SJSA1 (cell line): ENCODE results near the gene VTCN1. TPM values are rescaled to one million over a fixed set of nuclear protein-coding genes. Genes with fewer than 3 reads are reported as not detected.
"Not testable (repeated sequence)": the region's sequence is repeated elsewhere in the genome, so short reads cannot be mapped to it uniquely, and the experiment has no call there.

ENCODE experiments used
- DNase-seq, 2 experiments: peaks; one replicate each; pipeline ENCODE4 v3.0.0-alpha.2; 2015 to 2020; ENCODE audit warnings: low spot score in 2 of 2, low read depth in 1 of 2
- H3K27ac ChIP-seq: fragments of 250-450 bp; sonication (Bioruptor Pico); 2 replicates; pipeline ENCODE4 v1.5.1; 2020; ENCODE audit warnings: mild to moderate bottlenecking, moderate library complexity
- H3K27me3 ChIP-seq: fragments of 250-450 bp; sonication (Bioruptor Pico); replicated peaks from 2 replicates; pipeline ENCODE4 v1.5.1; 2020; ENCODE audit warnings: mild to moderate bottlenecking, moderate library complexity
- H3K36me3 ChIP-seq: fragments of 250-450 bp; sonication (Bioruptor Pico); 2 replicates; pipeline ENCODE4 v1.5.1; 2020; ENCODE audit warnings: mild to moderate bottlenecking
- H3K4me1 ChIP-seq: fragments of 250-450 bp; sonication (Bioruptor Pico); replicated peaks from 2 replicates; pipeline ENCODE4 v1.6.1; 2021; ENCODE audit warnings: mild to moderate bottlenecking
- H3K4me3 ChIP-seq: fragments of 250-450 bp; sonication (Bioruptor Pico); 2 replicates; pipeline ENCODE4 v1.5.1; 2020; ENCODE audit warnings: mild to moderate bottlenecking
- H3K9me3 ChIP-seq: fragments of 250-450 bp; sonication (Bioruptor Pico); replicated peaks from 2 replicates; pipeline ENCODE4 v1.5.1; 2020; ENCODE audit warnings: mild to moderate bottlenecking
- total RNA-seq: library from RNA; depleted of rRNA; stranded (reverse); fragments of >200 nt; shearing (Covaris generic); gene quantifications from 2 replicates; pipeline ENCODE4 v1.2.3, GENCODE V29; 2014; rRNA removed

Gene VTCN1
- not detected in 2 replicates for total RNA-seq

- Histone ChIP-seq H3K36me3 (no peaks in the 10 kb centered on the region), H3K4me1 (no peaks in the 10 kb centered on the region), H3K27ac (no peak within 1 kb of the TSS), H3K4me3 (no peak within 1 kb of the TSS), H3K27me3 (0 out of 2 replicates have a peak, but pooled peaks cover 4% of the 10 kb centered on the region), H3K9me3 (no peaks in the 10 kb centered on the region)
- DNase-seq, result no peak
These were observed at the start of gene VTCN1 for GRCh38 chr1:117210831-117211261. TSS of gene VTCN1 (minus strand) at chr1:117210927. CDS start at chr1:117210855, 72 bp downstream.

GRCh38 chr1:117258791-117259190 lies 48.1 kb upstream of the VTCN1 start:
- H3K9me3 ChIP-seq, result no peaks in the 10 kb centered on the region; the same call in 1 of the 2 replicates
- H3K36me3 ChIP-seq, result no peaks in the 10 kb centered on the region
- no peaks in the 10 kb centered on the region for H3K27me3 ChIP-seq
- no peak overlapping the region for H3K27ac ChIP-seq
- no peak overlapping the region for H3K4me3 ChIP-seq
- H3K4me1 ChIP-seq, result no peaks in the 10 kb centered on the region
- no peak for DNase-seq

GRCh38 chr1:117258075-117258474 lies 47.3 kb upstream of the VTCN1 start:
- H3K4me1 ChIP-seq, H3K27me3 ChIP-seq, DNase-seq, H3K9me3 ChIP-seq, H3K36me3 ChIP-seq, H3K27ac ChIP-seq, H3K4me3 ChIP-seq: not testable (repeated sequence)

GRCh38 chr1:117257291-117257690 lies 46.6 kb upstream of the VTCN1 start:
- H3K4me3 ChIP-seq, result no peak overlapping the region
- H3K36me3 ChIP-seq, result no peaks in the 10 kb centered on the region
- H3K4me1 ChIP-seq, result no peaks in the 10 kb centered on the region
- H3K9me3 ChIP-seq, result no peaks in the 10 kb centered on the region; the same call in 1 of the 2 replicates
- no peak for DNase-seq
- H3K27me3 ChIP-seq, result no peaks in the 10 kb centered on the region
- no peak overlapping the region for H3K27ac ChIP-seq

GRCh38 chr1:117250061-117250606 lies 39.4 kb upstream of the VTCN1 start:
- Histone ChIP-seq H3K9me3 (no peaks in the 10 kb centered on the region), H3K27ac (no peak overlapping the region), H3K36me3 (no peaks in the 10 kb centered on the region), H3K27me3 (peaks cover 3% of the 10 kb centered on the region; the same call in 1 of the 2 replicates), H3K4me3 (no peak overlapping the region), H3K4me1 (no peaks in the 10 kb centered on the region)
- no peak for DNase-seq

- Histone ChIP-seq H3K27me3 (peaks cover 21% of the 10 kb centered on the region; the same call in 1 of the 2 replicates), H3K9me3 (no peaks in the 10 kb centered on the region), H3K4me1 (no peaks in the 10 kb centered on the region), H3K36me3 (no peaks in the 10 kb centered on the region), H3K27ac (no peak overlapping the region), H3K4me3 (no peak overlapping the region)
- DNase-seq, result no peak
These were observed 34.2 kb upstream of the VTCN1 start for GRCh38 chr1:117244971-117245370.

GRCh38 chr1:117244306-117244705 lies 33.6 kb upstream of the VTCN1 start:
- H3K36me3 ChIP-seq, result no peaks in the 10 kb centered on the region
- no peak for DNase-seq
- peaks cover 21% of the 10 kb centered on the region; the same call in 1 of the 2 replicates for H3K27me3 ChIP-seq
- no peaks in the 10 kb centered on the region for H3K9me3 ChIP-seq
- no peaks in the 10 kb centered on the region for H3K4me1 ChIP-seq
- no peak overlapping the region for H3K4me3 ChIP-seq
- H3K27ac ChIP-seq, result no peak overlapping the region

- H3K4me1 ChIP-seq, result no peaks in the 10 kb centered on the region
- H3K36me3 ChIP-seq, result no peaks in the 10 kb centered on the region
- 0 out of 2 replicates have a peak, but pooled peaks cover 3% of the 10 kb centered on the region for H3K9me3 ChIP-seq
- no peak for DNase-seq
- peaks cover 21% of the 10 kb centered on the region; the same call in 1 of the 2 replicates for H3K27me3 ChIP-seq
- H3K27ac ChIP-seq, result no peak overlapping the region
- H3K4me3 ChIP-seq, result no peak overlapping the region
These were observed 30.8 kb upstream of the VTCN1 start for GRCh38 chr1:117241512-117241911.

GRCh38 chr1:117240547-117240946 lies 29.8 kb upstream of the VTCN1 start:
- Histone ChIP-seq H3K4me3 (no peak overlapping the region), H3K27me3 (peaks cover 19% of the 10 kb centered on the region; the same call in 1 of the 2 replicates), H3K4me1 (no peaks in the 10 kb centered on the region), H3K27ac (no peak overlapping the region), H3K9me3 (0 out of 2 replicates have a peak, but pooled peaks cover 3% of the 10 kb centered on the region), H3K36me3 (no peaks in the 10 kb centered on the region)
- DNase-seq, result no peak

GRCh38 chr1:117239467-117239866 lies 28.7 kb upstream of the VTCN1 start:
- Histone ChIP-seq H3K27me3 (peaks cover 17% of the 10 kb centered on the region; the same call in 1 of the 2 replicates), H3K27ac (no peak overlapping the region), H3K4me1 (no peaks in the 10 kb centered on the region), H3K36me3 (no peaks in the 10 kb centered on the region), H3K4me3 (no peak overlapping the region), H3K9me3 (0 out of 2 replicates have a peak, but pooled peaks cover 3% of the 10 kb centered on the region)
- no peak for DNase-seq

- no peak for DNase-seq
- Histone ChIP-seq H3K9me3 (0 out of 2 replicates have a peak, but pooled peaks cover 3% of the 10 kb centered on the region), H3K4me1 (no peaks in the 10 kb centered on the region), H3K27me3 (peaks cover 10% of the 10 kb centered on the region; the same call in 1 of the 2 replicates), H3K4me3 (no peak overlapping the region), H3K27ac (no peak overlapping the region), H3K36me3 (no peaks in the 10 kb centered on the region)
These were observed 27.1 kb upstream of the VTCN1 start for GRCh38 chr1:117237726-117238381.

GRCh38 chr1:117235863-117236465 lies 25.2 kb upstream of the VTCN1 start:
- no peaks in the 10 kb centered on the region for H3K4me1 ChIP-seq
- H3K27ac ChIP-seq, result no peak overlapping the region
- H3K4me3 ChIP-seq, result no peak overlapping the region
- H3K9me3 ChIP-seq, result 0 out of 2 replicates have a peak, but pooled peaks cover 3% of the 10 kb centered on the region
- no peaks in the 10 kb centered on the region for H3K36me3 ChIP-seq
- H3K27me3 ChIP-seq, result no peaks in the 10 kb centered on the region
- no peak for DNase-seq

GRCh38 chr1:117232531-117232930 lies 21.8 kb upstream of the VTCN1 start:
- H3K27ac ChIP-seq, result no peak overlapping the region
- no peak for DNase-seq
- H3K9me3 ChIP-seq, result 0 out of 2 replicates have a peak, but pooled peaks cover 3% of the 10 kb centered on the region
- H3K4me1 ChIP-seq, result no peaks in the 10 kb centered on the region
- H3K27me3 ChIP-seq, result no peaks in the 10 kb centered on the region
- H3K4me3 ChIP-seq, result no peak overlapping the region
- no peaks in the 10 kb centered on the region for H3K36me3 ChIP-seq
